A549 (cell line): Measurements from ENCODE around the gene IKBKG. TPM values are rescaled to one million over a fixed set of nuclear protein-coding genes. Genes with fewer than 3 reads are reported as not detected.
A peak's percentile ranks its signal among the peaks of the same experiment; 100 is the strongest.

Experiments
- ATAC-seq, 2 experiments: fragments of 200-7000 bp in 1 of 2; fragments of >200 bp in 1 of 2; cut with Nextera tagmentation in 1 of 2; cut with Tn5 transposase in 1 of 2; 3 replicates each; pipeline versions ENCODE4 v1.8.0 to v1.9.1; 2018 to 2020; ENCODE audit warnings: mild to moderate bottlenecking in 1 of 2, moderate library complexity in 1 of 2
- CTCF ChIA-PET: fragments of 300-600 bp; sonication (Branson Sonifier 250); formaldehyde crosslinking; extraction: SDS; loops from one replicate; lab custom pipeline; 2021; ENCODE audit warnings: antibody characterized with exemption, inconsistent platforms; lab: Yijun Ruan, JAX
- POLR2A ChIA-PET: fragments of 350-600 bp; formaldehyde crosslinking; extraction: SDS; loops from one replicate; lab custom pipeline; 2021; ENCODE audit warnings: antibody characterized with exemption, inconsistent platforms; lab: Yijun Ruan, JAX
- DNase-seq, 2 experiments: peaks; one replicate each; pipeline versions ENCODE4 v3.0.0 to v3.0.0-alpha.2; 2011 to 2016; ENCODE audit warnings: low read depth in 1 of 2, low spot score in 1 of 2
- FAIRE-seq: peaks from 2 replicates; lab custom pipeline; 2011; peaks lifted over from hg19 to GRCh38; lab: Jason Lieb, UNC
- H3K27ac ChIP-seq, 2 experiments: fragments of >200 bp; sonication (Bioruptor Twin); formaldehyde crosslinking; 3 replicates each; pipeline ENCODE4 v1.5.1; 2016 to 2017
- H3K4me1 ChIP-seq: fragments of >200 bp; sonication (Bioruptor Twin); formaldehyde crosslinking; 3 replicates; pipeline ENCODE4 v1.6.1; 2016
- H3K4me2 ChIP-seq: fragments of >200 bp; sonication (Bioruptor Twin); formaldehyde crosslinking; 3 replicates; pipeline ENCODE4 v1.6.1; 2016
- H3K4me3 ChIP-seq: fragments of >200 bp; sonication (Bioruptor Twin); formaldehyde crosslinking; 3 replicates; pipeline ENCODE4 v1.5.1; 2016
- H3K9me3 ChIP-seq: fragments of >200 bp; sonication (Bioruptor Twin); formaldehyde crosslinking; 3 replicates; pipeline ENCODE4 v1.6.1; 2016
- BCL3 ChIP-seq: fragments of >200 bp; sonication (Bioruptor Twin); formaldehyde crosslinking; IDR thresholded peaks from 3 replicates; pipeline ENCODE4 v1.6.1; 2016
- CBX2 ChIP-seq: fragments of 200-600 bp; sonication (generic); IDR thresholded peaks from 2 replicates; pipeline ENCODE4 v1.6.1; 2016; ENCODE audit warnings: low read depth, mild to moderate bottlenecking, borderline replicate concordance
- CEBPB ChIP-seq, 2 experiments: fragments of >200 bp in 1 of 2; sonication (Bioruptor Twin) in 1 of 2; formaldehyde crosslinking in 1 of 2; IDR thresholded peaks; 2 replicates each; pipeline ENCODE4 v1.6.1; 2012 to 2016
- CHD4 ChIP-seq: fragments of 200-600 bp; sonication (generic); IDR thresholded peaks from 2 replicates; pipeline ENCODE4 v1.6.1; 2016; ENCODE audit warnings: antibody characterized with exemption, mild to moderate bottlenecking, borderline replicate concordance
- EHMT2 ChIP-seq: fragments of 200-600 bp; sonication (generic); IDR thresholded peaks from 2 replicates; pipeline ENCODE4 v1.6.1; 2016; ENCODE audit warnings: antibody characterized with exemption, low read depth, mild to moderate bottlenecking, moderate library complexity
- EP300 ChIP-seq, 2 experiments: fragments of >200 bp; sonication (Bioruptor Twin); formaldehyde crosslinking; IDR thresholded peaks; 2 replicates in 1 of 2; 3 replicates in 1 of 2; pipeline ENCODE4 v1.6.1; 2016 to 2017
- GATA3 ChIP-seq: IDR thresholded peaks from 2 replicates; pipeline ENCODE4 v1.6.1; 2012; ENCODE audit warnings: borderline replicate concordance
- HDAC2 ChIP-seq: fragments of 200-600 bp; sonication (generic); IDR thresholded peaks from 2 replicates; pipeline ENCODE4 v1.6.1; 2016
- HEYL ChIP-seq: fragments of 250-450 bp; sonication (Bioruptor Pico); IDR thresholded peaks from 2 replicates; pipeline ENCODE4 v1.8.0; 2021; ENCODE audit warnings: mild to moderate bottlenecking, moderate library complexity
- HOXB5 ChIP-seq: fragments of 250-450 bp; sonication (Bioruptor Pico); IDR thresholded peaks from 2 replicates; pipeline ENCODE4 v1.5.0; 2020; ENCODE audit warnings: mild to moderate bottlenecking, moderate library complexity
- JUN ChIP-seq, 2 experiments: fragments of >200 bp; sonication (Bioruptor Twin); formaldehyde crosslinking; IDR thresholded peaks; 2 replicates in 1 of 2; 3 replicates in 1 of 2; pipeline ENCODE4 v1.6.1; 2016 to 2017
- JUNB ChIP-seq: fragments of >200 bp; sonication (Bioruptor Twin); formaldehyde crosslinking; IDR thresholded peaks from 2 replicates; pipeline ENCODE4 v1.6.1; 2016
- KDM1A ChIP-seq: fragments of 200-600 bp; sonication (generic); IDR thresholded peaks from 2 replicates; pipeline ENCODE4 v1.6.1; 2016; ENCODE audit warnings: low read depth, mild to moderate bottlenecking
- MAX ChIP-seq: IDR thresholded peaks from 2 replicates; pipeline ENCODE4 v1.6.1; 2012
- MAZ ChIP-seq: fragments of 150-350 bp; IDR thresholded peaks from 2 replicates; pipeline ENCODE4 v1.6.1; 2014; ENCODE audit warnings: antibody characterized with exemption, low read depth, low read length, borderline replicate concordance
- MYC ChIP-seq: IDR thresholded peaks from 2 replicates; pipeline ENCODE4 v1.6.1; 2012; ENCODE audit warnings: mild to moderate bottlenecking, inconsistent platforms, low read length, improper control_type of control experiment, borderline replicate concordance
- NFE2L2 ChIP-seq: fragments of 150-350 bp; conservative IDR thresholded peaks from 2 replicates; pipeline ENCODE4 v1.6.1; 2014; ENCODE audit warnings: low read length
- PHF8 ChIP-seq: fragments of 200-600 bp; sonication (generic); IDR thresholded peaks from 2 replicates; pipeline ENCODE4 v1.6.1; 2016; ENCODE audit warnings: low read depth, mild to moderate bottlenecking, antibody characterized with exemption, moderate library complexity, borderline replicate concordance
- POLR2A ChIP-seq: IDR thresholded peaks from 2 replicates; pipeline ENCODE4 v1.6.1; 2012; ENCODE audit warnings: mild to moderate bottlenecking, low read length
- POLR2AphosphoS2 ChIP-seq: conservative IDR thresholded peaks from 2 replicates; pipeline ENCODE4 v1.6.1; 2012; ENCODE audit warnings: low read length, improper control_type of control experiment, inconsistent platforms
- RAD21 ChIP-seq, 2 experiments: fragments of >200 bp in 1 of 2; sonication (Bioruptor Twin) in 1 of 2; formaldehyde crosslinking in 1 of 2; IDR thresholded peaks in 1 of 2; conservative IDR thresholded peaks in 1 of 2; 2 replicates in 1 of 2; 3 replicates in 1 of 2; pipeline ENCODE4 v1.6.1; 2012 to 2018; ENCODE audit warnings: inconsistent platforms in 1 of 2
- REST ChIP-seq: fragments of 200-600 bp; sonication (generic); IDR thresholded peaks from 2 replicates; pipeline ENCODE4 v1.6.1; 2016; ENCODE audit warnings: antibody characterized with exemption, mild to moderate bottlenecking, moderate library complexity
- TP53 ChIP-seq: fragments of 250-450 bp; sonication (Bioruptor Pico); IDR thresholded peaks from 2 replicates; pipeline ENCODE4 v1.5.0; 2021; ENCODE audit warnings: mild to moderate bottlenecking, moderate library complexity
- USF2 ChIP-seq: fragments of 450-650 bp; IDR thresholded peaks from 2 replicates; pipeline ENCODE4 v1.6.1; 2014; ENCODE audit warnings: antibody characterized with exemption
- ZFP36 ChIP-seq: fragments of 450-650 bp; IDR thresholded peaks from 2 replicates; pipeline ENCODE4 v1.6.1; 2014; ENCODE audit warnings: borderline replicate concordance; ENCODE audit not compliant: partially characterized antibody
- WGBS: methylation state at CpG from one replicate; pipeline ENCODE4 v1.1.6; 2017; ENCODE audit errors: missing lambda C conversion rate; 5-methylcytosine and 5-hydroxymethylcytosine counted together
- polyA plus RNA-seq, 4 experiments: library from polyadenylated mRNA; depleted of rRNA in 3 of 4; stranded (reverse); fragments of >200 nt; fragmentation: RNase III in 1 of 4; extraction: RNeasy Plus Mini Kit Qiagen cat#74134 plus additional on column Dnase treatment in 1 of 4; gene quantifications; 2 replicates in 3 of 4; 3 replicates in 1 of 4; pipeline ENCODE4 v1.2.3, GENCODE V29; 2011 to 2017
- TF ChIP-seq, protein P1 (sequence below): IDR thresholded peaks from 2 replicates; pipeline ENCODE4 v1.6.1; 2012

The IKBKG gene
- polyA plus RNA-seq, 2 of the 4 experiments (the other 2 are of a cell fraction) = 19.7 to 34.2 TPM

DNA sequence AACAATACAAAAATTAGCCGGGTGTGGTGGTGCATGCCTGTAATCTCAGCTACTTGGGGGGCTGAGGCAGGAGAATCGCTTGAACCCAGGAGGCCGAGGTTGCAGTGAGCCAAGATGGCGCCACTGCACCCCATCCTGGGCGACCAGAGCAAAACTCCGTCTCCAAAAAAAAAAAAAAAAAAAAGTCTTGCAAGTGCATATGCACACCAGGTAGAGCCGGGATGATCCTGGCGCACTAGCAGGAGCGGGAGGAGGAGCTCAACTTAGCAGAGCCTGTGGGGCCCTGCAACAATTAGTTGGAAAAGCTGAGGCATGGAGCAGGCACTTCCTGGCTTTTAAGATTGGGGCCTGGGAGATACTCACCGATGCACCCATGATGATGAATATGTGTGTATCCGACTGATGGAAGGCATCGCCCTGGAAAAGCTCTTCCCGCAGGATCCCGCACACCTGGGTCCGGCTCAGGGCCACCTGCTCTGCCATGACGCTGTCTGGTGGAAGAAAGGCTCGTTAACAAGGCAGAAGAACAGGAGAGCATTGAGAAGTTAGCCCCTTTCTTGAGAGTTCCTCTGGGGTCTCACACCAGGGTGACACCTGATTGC, 1.6 kb upstream of the IKBKG start:
- Histone ChIP-seq H3K27ac (peak overlapping the region; percentile 98 to 100), H3K9me3 (no peaks in the 10 kb centered on the region), H3K4me2 (peak overlapping the region; percentile 82), H3K4me3 (peak overlapping the region; percentile 95), H3K4me1 (peaks cover 52% of the 10 kb centered on the region)
- CTCF ChIA-PET = interaction anchor here (0.7 to 7.5 kb wide), 3 partner anchors 13 to 203 kb away, joined by 3 to 55 read pairs (median 4); no protein-coding TSS in a partner anchor
- no peak for FAIRE-seq
- no peak for ATAC-seq
- POLR2A ChIA-PET = interaction anchor here (0.6 kb wide), 1 partner anchor 101 kb away, joined by 4 read pairs; no protein-coding TSS in a partner anchor
- DNase-seq = peak in 1 of 2 experiments; percentile 39
- WGBS = under 1% methylated on average over 13 of the region's 17 CpGs
- TF ChIP-seq MYC = no peak
- TF ChIP-seq BCL3 = no peak
- TF ChIP-seq EP300 (IDR thresholded peaks at IDR 0.05) = no peak
- TF ChIP-seq ZFP36 = no peak
- TF ChIP-seq JUNB = no peak
- TF ChIP-seq CHD4 = no peak
- TF ChIP-seq POLR2A = no peak
- TF ChIP-seq USF2 = no peak
- TF ChIP-seq, all 56 proteins: peak for 0

DNA sequence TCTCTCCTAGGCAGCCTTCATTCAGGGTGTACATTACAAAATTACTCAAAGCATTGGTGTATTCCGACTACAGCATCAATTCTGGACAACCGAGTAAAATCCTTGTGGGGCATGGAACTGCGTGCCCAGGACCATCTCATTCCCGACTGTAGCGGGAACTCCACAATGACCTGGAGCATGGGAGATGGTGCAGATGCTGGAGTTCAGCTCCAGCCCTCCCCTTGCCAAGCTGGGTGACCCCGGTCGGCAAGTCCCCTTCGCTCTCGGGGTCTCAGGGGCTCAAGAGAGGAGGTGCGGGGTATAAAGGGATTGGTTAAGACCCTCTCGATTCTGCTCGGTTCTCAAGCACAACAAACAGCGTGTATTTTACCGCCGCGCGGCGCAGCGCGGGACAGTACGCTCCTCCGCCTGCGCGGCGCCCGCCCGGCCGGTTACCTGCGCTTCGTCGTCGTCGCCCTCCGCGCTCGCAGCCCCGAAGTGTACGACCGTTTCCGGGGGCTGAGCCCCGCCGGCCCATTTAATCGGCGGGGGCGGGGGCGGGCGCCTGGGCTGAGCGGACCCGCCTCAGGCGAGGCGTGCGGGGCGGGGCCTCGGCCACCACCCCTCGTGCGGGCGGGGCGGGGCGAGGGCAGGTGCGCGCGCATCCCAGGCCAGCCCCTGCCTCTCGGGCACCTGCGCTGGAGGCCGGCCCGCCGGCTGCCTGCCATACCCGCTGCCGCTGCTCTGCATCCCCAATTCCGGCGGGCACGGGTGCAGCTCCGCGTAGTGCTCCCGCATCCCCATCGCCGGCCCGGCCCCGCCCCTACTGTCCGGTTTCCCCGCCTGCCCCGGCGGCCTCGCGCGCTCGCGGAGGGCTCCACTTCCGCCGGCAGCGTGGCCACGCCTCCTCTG, 821 bp upstream of the IKBKG start, which contains the start of gene G6PD:
TSS of gene G6PD (minus strand) at position 493 of the 891 bp plus-strand sequence. CDS start 691 bp downstream, outside the sequence.
- H3K27ac ChIP-seq = peak within 1 kb of the TSS; percentile 98 to 100
- ATAC-seq (peak; percentile 8 to 22), DNase-seq (peak; percentile 65 to 86), FAIRE-seq (no peak)
- 4% methylated on average over 13 of the region's 92 CpGs for WGBS
- peak within 1 kb of the TSS; percentile 96 for H3K4me2 ChIP-seq
- CTCF ChIA-PET = interaction anchor here (1.2 to 7.5 kb wide), 2 partner anchors 14 to 202 kb away, joined by 3 to 55 read pairs; no protein-coding TSS in a partner anchor
- H3K4me3 ChIP-seq = peak within 1 kb of the TSS; percentile 95
- POLR2A ChIA-PET = interaction anchor here (0.6 kb wide), 2 partner anchors 20 to 102 kb away, joined by 4 read pairs; no protein-coding TSS in a partner anchor
- H3K9me3 ChIP-seq = no peaks in the 10 kb centered on the region
- peaks cover 43% of the 10 kb centered on the region for H3K4me1 ChIP-seq
- TF ChIP-seq HOXB5 (CRISPR knock-in tag) (no peak), MAX (peak; percentile 43; the same call in 1 of the 2 replicates), NFE2L2 (no peak), EHMT2 (no peak), HEYL (CRISPR knock-in tag) (no peak), CHD4 (no peak), HDAC2 (no peak), PHF8 (no peak), POLR2A (peak; percentile 92), REST (no peak), KDM1A (no peak), JUNB (no peak), TP53 (CRISPR knock-in tag) (no peak), JUN (IDR thresholded peaks at IDR 0.05) (peak; percentile 96 to 97), CEBPB (IDR thresholded peaks at IDR 0.05) (no peak), CBX2 (no peak), GATA3 (peak; percentile 52; the same call in 1 of the 2 replicates), EP300 (IDR thresholded peaks at IDR 0.05) (no peak), BCL3 (peak; percentile 97), RAD21 (conservative IDR thresholded peaks at IDR 0.05 in 1 of 2, IDR thresholded peaks at IDR 0.05 in 1 of 2) (no peak), POLR2AphosphoS2 (no peak), MAZ (no peak)
- TF ChIP-seq, protein P1, sequence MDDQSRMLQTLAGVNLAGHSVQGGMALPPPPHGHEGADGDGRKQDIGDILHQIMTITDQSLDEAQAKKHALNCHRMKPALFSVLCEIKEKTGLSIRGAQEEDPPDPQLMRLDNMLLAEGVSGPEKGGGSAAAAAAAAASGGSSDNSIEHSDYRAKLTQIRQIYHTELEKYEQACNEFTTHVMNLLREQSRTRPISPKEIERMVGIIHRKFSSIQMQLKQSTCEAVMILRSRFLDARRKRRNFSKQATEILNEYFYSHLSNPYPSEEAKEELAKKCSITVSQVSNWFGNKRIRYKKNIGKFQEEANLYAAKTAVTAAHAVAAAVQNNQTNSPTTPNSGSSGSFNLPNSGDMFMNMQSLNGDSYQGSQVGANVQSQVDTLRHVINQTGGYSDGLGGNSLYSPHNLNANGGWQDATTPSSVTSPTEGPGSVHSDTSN = peak; percentile 75
